ENCODE results near the gene GBE1. TPM values are rescaled to one million over a fixed set of nuclear protein-coding genes. Genes with fewer than 3 reads are reported as not detected.

GBE1 gene
- total and polyA plus RNA-seq, 10 of the 15 experiments (the other 5 are each of a cell fraction or from before 2014, with no cell fraction given) = 21.4 to 62.2 (median 41.5) TPM

DNA sequence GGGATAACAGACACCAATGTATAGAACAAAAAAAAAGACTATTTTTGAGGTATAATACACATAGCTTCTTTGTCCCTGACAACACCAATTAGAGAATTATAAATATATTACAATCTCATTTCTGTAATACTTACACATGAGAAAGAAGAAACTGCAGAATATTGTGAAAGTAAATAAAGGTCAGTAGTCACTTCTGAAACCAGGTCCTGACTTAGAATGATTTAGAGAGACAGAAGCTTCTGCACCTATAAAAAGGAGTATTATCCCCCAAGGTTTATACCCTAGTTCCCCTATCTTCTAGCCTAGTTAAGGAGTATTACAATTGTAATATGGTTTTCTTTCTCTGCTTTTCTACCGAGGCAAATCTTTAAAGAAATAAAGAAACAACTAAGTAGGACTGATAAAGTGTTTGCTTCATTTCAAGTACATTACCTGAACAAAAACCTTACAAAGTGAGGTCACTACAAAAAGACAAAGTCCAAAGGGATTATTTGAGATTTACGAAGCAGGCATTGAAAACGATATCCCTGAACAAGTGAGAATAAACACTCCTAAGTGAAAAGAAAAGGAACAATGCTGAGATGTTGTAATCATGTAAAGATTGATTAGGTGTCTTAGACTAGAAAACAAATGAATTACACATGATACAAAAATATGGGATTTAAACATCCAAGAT, 103.0 kb downstream of the GBE1 start (continued):
- TF ChIP-seq, protein P1, sequence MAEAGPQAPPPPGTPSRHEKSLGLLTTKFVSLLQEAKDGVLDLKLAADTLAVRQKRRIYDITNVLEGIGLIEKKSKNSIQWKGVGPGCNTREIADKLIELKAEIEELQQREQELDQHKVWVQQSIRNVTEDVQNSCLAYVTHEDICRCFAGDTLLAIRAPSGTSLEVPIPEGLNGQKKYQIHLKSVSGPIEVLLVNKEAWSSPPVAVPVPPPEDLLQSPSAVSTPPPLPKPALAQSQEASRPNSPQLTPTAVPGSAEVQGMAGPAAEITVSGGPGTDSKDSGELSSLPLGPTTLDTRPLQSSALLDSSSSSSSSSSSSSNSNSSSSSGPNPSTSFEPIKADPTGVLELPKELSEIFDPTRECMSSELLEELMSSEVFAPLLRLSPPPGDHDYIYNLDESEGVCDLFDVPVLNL (IDR thresholded peaks at IDR 0.05; ENCODE audit: low read depth, low read length) = no peak
- TF ChIP-seq JUNB (IDR thresholded peaks at IDR 0.05) (no peak), IKZF1 (conservative IDR thresholded peaks at IDR 0.05) (no peak)

DNA sequence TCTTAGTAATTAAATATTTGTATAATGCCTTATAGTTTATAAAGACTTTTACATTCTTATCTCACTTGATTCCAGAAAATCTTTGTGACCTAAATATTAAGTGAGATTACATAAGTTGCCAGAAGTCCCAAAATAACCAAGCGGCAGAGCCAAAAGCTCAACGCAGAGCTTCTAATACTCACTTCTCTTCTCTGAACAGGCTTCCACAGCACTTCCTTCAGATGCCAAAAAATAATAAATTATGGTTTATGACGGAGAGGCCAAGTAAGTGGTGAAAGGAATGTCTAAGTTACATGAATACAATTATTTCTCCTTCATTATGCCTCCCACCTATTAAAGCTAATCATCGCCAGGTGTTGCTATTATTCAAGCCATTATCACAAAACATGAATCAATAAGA, 110.3 kb downstream of the GBE1 start:
- in situ Hi-C loops (cut with MboI) (no loop called here), intact Hi-C loops (cut with micrococcal nuclease; ENCODE audit: unreplicated experiment) (no loop called here)
- Histone ChIP-seq H3K79me2 (ENCODE audit: control insufficient read depth, insufficient read depth, low read length) (no peaks in the 10 kb centered on the region), H3K36me3 (ENCODE audit: control insufficient read depth in 2 of 2, insufficient read depth in 2 of 2, low read length in 1 of 2) (no peaks in the 10 kb centered on the region), H3K27me3 (replicated peaks in 1 of 2; ENCODE audit: control insufficient read depth in 2 of 2, insufficient read depth in 2 of 2, low read length in 1 of 2) (no peaks in the 10 kb centered on the region), H3K9me3 (replicated peaks; ENCODE audit: control insufficient read depth, insufficient read depth, low read length) (no peaks in the 10 kb centered on the region), H3K27ac (ENCODE audit: control insufficient read depth, insufficient read depth) (no peak overlapping the region), H2AFZ (ENCODE audit: control insufficient read depth, low read depth, low read length) (no peak overlapping the region), H3K4me3 (no peak overlapping the region), H3K4me1 (ENCODE audit: control insufficient read depth, insufficient read depth, low read length) (no peaks in the 10 kb centered on the region), H3K9ac (ENCODE audit: control insufficient read depth, insufficient read depth, low read length) (no peak overlapping the region), H4K20me1 (ENCODE audit: control insufficient read depth, insufficient read depth) (no peaks in the 10 kb centered on the region), H3K4me2 (ENCODE audit: control insufficient read depth, insufficient read depth) (no peak overlapping the region)
- ATAC-seq (no peak), DNase-seq (ENCODE audit: low read depth, low spot score) (no peak), FAIRE-seq (no peak)
- 100% methylated on average over 4 of the region's 4 CpGs for WGBS (ENCODE audit: insufficient coverage, insufficient replicate concordance, low lambda C conversion rate, missing lambda C conversion rate)
- CTCF ChIA-PET = interaction anchor here (0.8 to 1.7 kb wide), 4 partner anchors 10 to 64 kb away, joined by 3 to 5 read pairs (median 4); no protein-coding TSS in a partner anchor
- BruUV-seq (replicated peaks) = no TSS peak
- TF ChIP-seq, protein P2, sequence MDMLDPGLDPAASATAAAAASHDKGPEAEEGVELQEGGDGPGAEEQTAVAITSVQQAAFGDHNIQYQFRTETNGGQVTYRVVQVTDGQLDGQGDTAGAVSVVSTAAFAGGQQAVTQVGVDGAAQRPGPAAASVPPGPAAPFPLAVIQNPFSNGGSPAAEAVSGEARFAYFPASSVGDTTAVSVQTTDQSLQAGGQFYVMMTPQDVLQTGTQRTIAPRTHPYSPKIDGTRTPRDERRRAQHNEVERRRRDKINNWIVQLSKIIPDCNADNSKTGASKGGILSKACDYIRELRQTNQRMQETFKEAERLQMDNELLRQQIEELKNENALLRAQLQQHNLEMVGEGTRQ (IDR thresholded peaks at IDR 0.05; ENCODE audit: borderline replicate concordance, low read depth, low read length) = no peak
- TF ChIP-seq ZZZ3 (IDR thresholded peaks at IDR 0.05; ENCODE audit: control insufficient read depth, insufficient read length, low read depth) (no peak), PKNOX1 (IDR thresholded peaks at IDR 0.05) (no peak), SREBF1 (IDR thresholded peaks at IDR 0.05; ENCODE audit: low read length) (no peak), EED (IDR thresholded peaks at IDR 0.05; ENCODE audit: low read depth) (no peak), IKZF2 (IDR thresholded peaks at IDR 0.05) (no peak), CREB1 (IDR thresholded peaks at IDR 0.05; ENCODE audit: low read depth) (no peak), HDAC2 (IDR thresholded peaks at IDR 0.05) (no peak)
- TF ChIP-seq, protein P3, sequence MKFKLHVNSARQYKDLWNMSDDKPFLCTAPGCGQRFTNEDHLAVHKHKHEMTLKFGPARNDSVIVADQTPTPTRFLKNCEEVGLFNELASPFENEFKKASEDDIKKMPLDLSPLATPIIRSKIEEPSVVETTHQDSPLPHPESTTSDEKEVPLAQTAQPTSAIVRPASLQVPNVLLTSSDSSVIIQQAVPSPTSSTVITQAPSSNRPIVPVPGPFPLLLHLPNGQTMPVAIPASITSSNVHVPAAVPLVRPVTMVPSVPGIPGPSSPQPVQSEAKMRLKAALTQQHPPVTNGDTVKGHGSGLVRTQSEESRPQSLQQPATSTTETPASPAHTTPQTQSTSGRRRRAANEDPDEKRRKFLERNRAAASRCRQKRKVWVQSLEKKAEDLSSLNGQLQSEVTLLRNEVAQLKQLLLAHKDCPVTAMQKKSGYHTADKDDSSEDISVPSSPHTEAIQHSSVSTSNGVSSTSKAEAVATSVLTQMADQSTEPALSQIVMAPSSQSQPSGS (IDR thresholded peaks at IDR 0.05; ENCODE audit: low read length) = no peak
- SMC1A ChIA-PET (ENCODE audit: uncharacterized antibody, unreplicated experiment) = interaction anchor here (0.9 to 1.1 kb wide), 4 partner anchors 16 to 408 kb away, joined by 3 read pairs; no protein-coding TSS in a partner anchor
- RAD21 ChIA-PET (ENCODE audit: unreplicated experiment) = no interaction called here
- POLR2A ChIA-PET = no interaction called here
